Activated T-helper 1 cell treated with anti-CD3 and anti-CD28 coated beads, Interleukin-2, amount 50 U/mL, for 16 hours (primary cell): ENCODE results near the gene PAFAH1B1.
"Not testable (repeated sequence)": the region's sequence is repeated elsewhere in the genome, so short reads cannot be mapped to it uniquely, and the experiment has no call there.

Experiments used
- DNase-seq, 2 donors: peaks; one replicate each; pipeline ENCODE4 v3.0.0-alpha.2; 2020; ENCODE audit warnings: low read depth in 1 of 2, low spot score in 1 of 2

Gene PAFAH1B1

DNA sequence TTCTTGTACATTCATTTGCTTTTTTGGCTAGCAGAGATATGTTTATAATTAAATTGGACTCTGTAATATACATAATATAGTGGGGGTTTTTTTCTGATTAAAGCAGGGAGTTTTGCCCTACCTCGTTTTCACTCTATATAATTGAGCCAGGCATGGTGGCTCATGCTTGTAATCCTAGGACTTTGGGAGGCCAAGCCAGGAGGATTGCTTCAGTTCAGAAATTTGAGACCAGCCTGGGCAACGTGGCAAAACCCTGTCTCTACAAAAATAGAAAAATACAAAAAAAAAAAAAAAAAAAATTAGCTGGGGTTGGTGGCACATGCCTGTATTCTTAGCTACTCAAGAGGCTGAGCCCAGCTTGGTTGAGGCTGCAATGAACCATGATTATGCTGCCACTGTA is 42.2 kb downstream of the PAFAH1B1 start:
- no peak for DNase-seq

DNA sequence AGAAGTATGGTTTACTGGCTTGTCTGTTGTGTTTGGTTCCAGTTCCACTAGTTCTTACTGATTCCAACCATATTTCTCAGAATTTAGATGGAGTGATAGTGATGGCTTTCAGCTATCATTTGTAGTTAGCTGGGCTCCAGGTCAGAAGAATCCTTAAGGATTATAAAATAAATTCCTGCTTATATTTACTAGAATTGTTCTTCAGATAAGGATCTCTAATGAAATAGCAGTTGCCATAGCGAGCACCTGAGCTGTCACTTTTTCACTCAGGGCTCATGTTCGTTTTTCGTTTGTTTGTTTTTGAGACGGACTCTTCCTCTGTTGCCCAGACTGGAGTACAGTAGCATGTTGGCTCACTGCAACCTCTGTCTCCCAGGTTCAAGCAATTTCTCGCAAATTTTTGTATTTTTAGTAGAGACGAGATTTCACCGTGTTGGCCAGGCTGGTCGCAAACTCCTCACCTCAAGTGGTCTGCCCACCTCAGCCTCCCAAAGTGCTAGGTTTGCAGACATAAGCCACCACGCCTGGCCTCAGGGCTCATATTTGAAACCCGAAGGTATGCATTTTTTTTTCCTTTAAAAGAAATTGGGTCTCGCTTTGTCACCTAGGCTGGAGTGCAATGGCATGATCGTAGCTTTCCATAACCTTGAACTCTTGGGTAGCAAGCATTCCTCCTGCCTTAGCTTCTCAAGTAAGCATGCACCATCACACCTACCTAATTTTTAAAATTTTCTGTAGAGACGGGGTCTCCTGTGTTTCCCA is 42.9 kb downstream of the PAFAH1B1 start:
- no peak for DNase-seq

DNA sequence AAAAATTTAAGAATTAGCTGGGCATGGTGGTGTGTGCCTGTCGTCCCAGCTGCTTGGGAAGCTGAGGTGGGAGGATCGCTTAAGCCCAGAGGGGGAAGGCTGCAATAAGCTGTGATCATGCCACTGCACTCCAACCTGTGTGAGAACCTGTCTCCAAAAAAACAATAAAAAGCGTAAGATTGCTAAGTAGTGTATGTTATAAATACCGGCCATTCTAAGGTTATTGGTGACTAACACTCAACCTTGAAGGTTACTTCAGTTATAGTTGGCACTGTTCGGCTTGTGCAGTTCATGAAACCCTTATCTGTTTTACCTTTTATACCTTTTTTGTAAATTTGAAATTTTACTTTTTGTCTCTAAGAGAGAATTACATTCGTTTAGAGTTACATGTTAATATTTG is 44.0 kb downstream of the PAFAH1B1 start:
- no peak for DNase-seq

GRCh38 chr17:2644971-2645370 is 51.5 kb downstream of the PAFAH1B1 start:
- no peak for DNase-seq

GRCh38 chr17:2647957-2648356 is 54.5 kb downstream of the PAFAH1B1 start:
- DNase-seq: no peak

GRCh38 chr17:2649191-2649590 is 55.7 kb downstream of the PAFAH1B1 start:
- no peak for DNase-seq

DNA sequence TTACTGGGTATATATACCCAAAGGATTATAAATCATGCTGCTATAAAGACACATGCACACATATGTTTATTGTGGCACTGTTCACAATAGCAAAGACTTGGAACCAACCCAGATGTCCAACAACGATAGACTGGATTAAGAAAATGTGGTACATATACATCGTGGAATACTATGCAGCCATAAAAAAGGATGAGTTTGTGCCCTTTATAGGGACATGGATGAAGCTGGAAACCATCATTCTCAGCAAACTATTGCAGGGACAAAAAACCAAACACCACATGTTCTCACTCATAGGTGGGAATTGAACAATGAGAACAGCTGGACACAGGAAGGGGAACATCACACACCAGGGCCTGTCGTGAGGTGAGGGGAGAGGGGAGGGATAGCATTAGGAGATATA is 59.5 kb downstream of the PAFAH1B1 start:
- DNase-seq: not testable (repeated sequence)

- DNase-seq: no peak
These were observed 62.1 kb downstream of the PAFAH1B1 start for GRCh38 chr17:2655546-2655945.

DNA sequence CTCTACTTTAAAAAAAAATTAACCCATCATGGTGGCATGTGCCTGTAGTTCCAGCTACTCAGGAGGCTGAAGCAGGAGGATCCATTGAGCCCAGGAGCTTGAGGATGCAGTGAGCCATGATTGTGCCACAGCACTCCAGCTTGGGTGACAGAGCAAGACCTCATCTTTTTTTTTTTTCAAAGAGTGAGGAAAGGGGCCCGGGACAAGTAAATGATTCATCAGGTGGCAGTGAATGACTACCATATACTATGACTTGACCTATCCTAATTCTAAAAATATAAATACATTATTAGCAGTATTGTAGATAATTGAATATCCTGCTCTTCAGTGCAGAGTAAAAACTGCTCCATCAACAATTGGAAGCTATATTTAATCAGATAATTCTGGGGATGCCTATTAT is 62.8 kb downstream of the PAFAH1B1 start:
- DNase-seq: no peak

DNA sequence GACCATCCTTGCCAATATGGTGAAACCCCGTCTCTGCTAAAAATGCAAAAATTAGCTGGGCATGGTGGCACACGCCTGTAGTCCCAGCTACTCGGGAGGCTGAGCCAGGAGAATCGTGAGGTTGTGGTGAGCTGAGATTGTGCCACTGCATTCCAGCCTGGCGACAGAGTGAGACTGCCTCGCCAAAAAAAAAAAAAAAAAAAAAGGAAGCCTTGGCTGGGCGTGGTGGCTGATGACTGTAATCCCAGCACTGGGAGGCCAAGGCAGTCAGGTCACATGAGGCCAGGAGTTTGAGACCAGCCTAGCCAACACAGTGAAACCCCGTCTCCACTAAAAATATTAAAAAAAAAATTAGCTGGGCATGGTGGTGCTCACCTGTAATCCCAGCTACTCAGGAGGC is 65.9 kb downstream of the PAFAH1B1 start:
- DNase-seq: not testable (repeated sequence)

DNA sequence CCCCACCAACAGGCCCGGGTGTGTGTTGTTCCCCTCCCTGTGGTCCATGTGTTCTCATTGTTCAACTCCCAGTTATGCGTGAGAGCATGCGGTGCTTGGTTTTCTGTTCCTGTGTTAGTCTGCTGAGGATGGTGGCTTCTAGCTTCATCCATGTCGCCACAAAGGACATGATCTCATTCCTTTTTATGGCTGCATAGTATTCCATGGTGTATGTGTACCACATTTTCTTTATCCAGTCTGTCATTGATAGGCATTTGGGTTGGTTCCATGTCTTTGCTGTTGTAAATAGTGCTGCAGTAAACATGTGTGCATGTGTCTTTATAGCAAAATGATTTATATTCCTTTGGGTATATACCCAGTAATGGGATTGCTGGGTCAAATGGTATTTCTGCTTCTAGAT is 67.0 kb downstream of the PAFAH1B1 start:
- not testable (repeated sequence) for DNase-seq

DNA sequence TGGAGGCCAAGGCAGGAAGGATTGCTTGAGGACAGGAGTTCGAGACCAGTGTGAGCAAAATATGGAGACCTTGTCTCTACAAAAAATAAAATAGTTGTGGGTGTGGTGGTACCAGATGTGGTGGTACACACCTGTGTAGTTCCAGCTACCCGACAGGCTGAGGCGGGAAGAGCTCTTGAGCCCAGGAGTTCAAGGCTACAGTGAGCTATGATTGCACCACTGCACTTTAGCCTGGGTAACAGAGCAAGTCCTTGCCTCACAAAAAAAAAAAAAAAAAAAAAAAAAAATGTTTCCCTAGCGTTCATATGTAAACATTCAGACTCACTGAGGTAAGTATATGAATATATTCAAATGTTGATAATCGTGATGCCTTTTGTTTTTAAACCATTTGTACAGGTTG is 78.6 kb downstream of the PAFAH1B1 start:
- no peak for DNase-seq

- DNase-seq: not testable (repeated sequence)
These were observed 85.8 kb downstream of the PAFAH1B1 start for GRCh38 chr17:2679247-2679646.

GRCh38 chr17:2680961-2681360 is 87.5 kb downstream of the PAFAH1B1 start:
- DNase-seq: no peak

- DNase-seq: no peak
These were observed 88.2 kb downstream of the PAFAH1B1 start for GRCh38 chr17:2681650-2682049.

- DNase-seq: no peak
These were observed 88.9 kb downstream of the PAFAH1B1 start for GRCh38 chr17:2682176-2682938.

DNA sequence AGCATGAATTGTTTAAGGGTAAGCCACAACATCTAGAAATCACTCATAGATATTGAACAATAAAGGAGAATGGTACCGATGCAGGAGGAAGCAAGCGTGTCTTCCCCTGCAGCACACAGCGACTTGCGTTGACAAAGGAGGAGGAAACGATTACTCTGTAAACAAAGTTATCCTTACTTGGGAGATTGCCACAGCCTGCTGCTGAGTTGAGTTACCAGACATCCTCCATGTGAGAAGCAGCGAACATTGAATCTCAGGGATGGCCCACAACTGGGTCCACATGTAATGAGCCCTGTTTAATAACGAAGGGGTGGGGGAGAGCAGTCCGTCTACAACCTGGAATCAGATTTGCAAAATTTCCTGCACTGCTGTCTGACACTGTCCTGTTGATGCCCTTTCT is 90.5 kb downstream of the PAFAH1B1 start:
- no peak for DNase-seq

DNA sequence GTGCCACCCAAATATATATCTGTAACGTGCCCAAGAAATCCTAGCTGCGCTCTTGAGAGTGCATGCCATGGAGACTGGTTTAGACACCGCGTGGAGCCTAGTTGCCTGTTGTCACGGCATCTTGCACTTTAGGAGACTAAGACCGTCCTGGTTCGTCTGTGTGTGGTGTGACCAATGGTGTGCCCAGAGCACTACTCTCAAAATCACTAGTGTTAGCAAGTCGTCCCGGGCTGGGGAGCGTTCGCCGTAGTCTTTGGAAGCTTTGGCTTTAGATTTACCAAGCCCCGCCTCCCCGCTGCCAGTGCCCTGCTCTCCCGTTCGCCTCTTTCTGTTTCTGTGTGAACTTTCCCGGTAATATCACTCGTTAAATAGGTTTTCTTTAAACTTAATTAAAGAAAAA is 91.1 kb downstream of the PAFAH1B1 start:
- DNase-seq: no peak

DNA sequence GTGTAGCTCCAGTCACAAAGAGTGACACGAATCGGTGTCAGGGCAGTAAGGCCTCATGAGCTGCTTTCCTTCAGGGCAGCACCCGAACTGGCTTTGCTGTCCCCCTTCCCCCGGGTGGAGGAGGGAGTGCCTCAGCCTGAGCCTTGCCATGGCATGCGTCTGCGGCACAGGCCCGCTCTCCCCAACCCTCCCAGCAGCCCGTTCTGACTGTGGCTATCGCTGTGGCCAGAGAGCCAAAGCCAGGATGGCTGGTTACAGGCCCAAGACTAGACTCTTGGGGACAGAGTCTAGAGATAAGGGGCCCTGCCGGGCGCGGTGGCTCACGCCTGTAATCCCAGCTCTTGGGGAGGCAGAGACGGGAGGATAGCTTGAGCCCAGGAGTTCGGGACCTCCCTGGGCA is 92.2 kb downstream of the PAFAH1B1 start:
- no peak for DNase-seq

DNA sequence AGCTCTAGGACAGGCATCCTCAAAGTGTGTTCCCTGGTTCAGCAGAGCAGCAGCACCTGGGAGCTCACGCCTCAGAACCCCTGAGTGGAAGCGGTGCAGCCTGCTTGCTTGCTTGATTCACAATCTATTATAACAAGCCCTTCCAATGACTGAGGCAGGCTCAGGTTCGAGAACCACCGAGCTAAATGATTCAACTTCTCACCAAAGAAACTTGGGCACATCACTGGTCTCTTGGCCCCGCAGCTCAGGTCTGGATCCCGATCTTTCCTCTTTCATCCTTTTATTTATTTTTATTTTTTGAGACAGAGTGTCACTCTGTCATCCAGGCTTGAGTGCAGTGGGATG is 93.6 kb downstream of the PAFAH1B1 start:
- no peak for DNase-seq

GRCh38 chr17:2688351-2689342 is 95.2 kb downstream of the PAFAH1B1 start:
- DNase-seq: no peak
